ENCODE data around the gene CCL26.

DNA sequence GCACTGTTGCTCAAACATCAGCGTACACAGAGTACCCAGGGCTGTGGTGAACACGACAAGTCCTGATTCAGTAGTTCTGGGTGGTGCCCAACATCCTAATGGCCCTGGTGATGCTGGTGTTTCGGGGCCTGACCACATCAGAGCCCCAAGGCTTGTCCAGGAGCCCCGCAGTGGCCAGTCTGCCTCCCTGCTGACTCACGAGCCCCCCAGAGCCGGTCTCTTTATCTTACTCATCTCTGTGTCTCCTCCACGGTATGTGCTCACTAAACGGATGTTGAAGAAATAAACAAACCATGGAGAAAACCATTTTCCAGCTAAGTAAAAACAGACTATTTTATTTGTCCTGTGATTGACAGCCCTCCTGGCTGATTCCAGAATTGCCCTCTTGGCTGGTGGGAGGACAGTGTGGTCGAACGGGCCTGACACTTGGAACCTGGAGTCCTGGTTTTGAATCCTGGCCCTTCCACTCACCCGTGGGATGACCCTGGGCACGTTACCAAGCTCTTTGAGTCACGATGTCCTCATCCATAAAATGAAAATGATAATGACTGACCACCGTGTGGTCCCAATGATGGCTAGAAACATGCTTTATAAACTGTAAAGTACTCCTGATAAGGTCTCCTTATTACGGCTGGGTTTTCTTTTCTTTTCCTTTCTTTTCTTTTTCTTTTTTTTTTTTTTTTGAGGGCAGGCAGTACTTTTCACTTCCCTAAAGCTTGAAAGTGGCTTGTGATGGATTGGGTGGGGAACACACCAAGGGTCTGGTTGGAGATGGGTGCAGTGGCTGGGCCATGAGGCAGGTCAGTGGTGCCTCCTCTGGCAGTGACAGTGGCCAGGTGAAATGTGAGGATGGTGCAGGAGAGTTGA lies 39.0 kb downstream of the CCL26 start:
- TF ChIP-seq, protein P1, sequence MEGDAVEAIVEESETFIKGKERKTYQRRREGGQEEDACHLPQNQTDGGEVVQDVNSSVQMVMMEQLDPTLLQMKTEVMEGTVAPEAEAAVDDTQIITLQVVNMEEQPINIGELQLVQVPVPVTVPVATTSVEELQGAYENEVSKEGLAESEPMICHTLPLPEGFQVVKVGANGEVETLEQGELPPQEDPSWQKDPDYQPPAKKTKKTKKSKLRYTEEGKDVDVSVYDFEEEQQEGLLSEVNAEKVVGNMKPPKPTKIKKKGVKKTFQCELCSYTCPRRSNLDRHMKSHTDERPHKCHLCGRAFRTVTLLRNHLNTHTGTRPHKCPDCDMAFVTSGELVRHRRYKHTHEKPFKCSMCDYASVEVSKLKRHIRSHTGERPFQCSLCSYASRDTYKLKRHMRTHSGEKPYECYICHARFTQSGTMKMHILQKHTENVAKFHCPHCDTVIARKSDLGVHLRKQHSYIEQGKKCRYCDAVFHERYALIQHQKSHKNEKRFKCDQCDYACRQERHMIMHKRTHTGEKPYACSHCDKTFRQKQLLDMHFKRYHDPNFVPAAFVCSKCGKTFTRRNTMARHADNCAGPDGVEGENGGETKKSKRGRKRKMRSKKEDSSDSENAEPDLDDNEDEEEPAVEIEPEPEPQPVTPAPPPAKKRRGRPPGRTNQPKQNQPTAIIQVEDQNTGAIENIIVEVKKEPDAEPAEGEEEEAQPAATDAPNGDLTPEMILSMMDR (IDR thresholded peaks at IDR 0.05) = no peak
- TF ChIP-seq POLR2A (IDR thresholded peaks at IDR 0.05) = no peak
